IgD-negative memory B cell (primary cell): Measurements from ENCODE around the gene NBR1. TPM values are rescaled to one million over a fixed set of nuclear protein-coding genes. Genes with fewer than 3 reads are reported as not detected.
"Not testable (repeated sequence)": the region's sequence is repeated elsewhere in the genome, so short reads cannot be mapped to it uniquely, and the experiment has no call there.

Experiments used
- H3K27ac Mint-ChIP-seq, 3 donors: one replicate each; pipeline ENCODE4 v1.8.0; 2020 to 2022; ENCODE audit warnings: mild to moderate bottlenecking in 3 of 3, mixed read lengths in 3 of 3, moderate library complexity in 1 of 3
- H3K27me3 Mint-ChIP-seq: one replicate; pipeline ENCODE4 v1.8.0; 2021; ENCODE audit warnings: mixed read lengths
- H3K36me3 Mint-ChIP-seq: one replicate; pipeline ENCODE4 v1.8.0; 2020; ENCODE audit warnings: mild to moderate bottlenecking, mixed read lengths
- H3K4me1 Mint-ChIP-seq, 3 donors: one replicate each; pipeline ENCODE4 v1.8.0; 2020 to 2022; ENCODE audit warnings: mixed read lengths in 3 of 3, mild to moderate bottlenecking in 1 of 3
- H3K4me3 Mint-ChIP-seq, 4 donors: one replicate each; pipeline ENCODE4 v1.8.0; 2020 to 2022; ENCODE audit warnings: mild to moderate bottlenecking in 4 of 4, mixed read lengths in 4 of 4, moderate library complexity in 3 of 4
- H3K9me3 Mint-ChIP-seq, 3 donors: one replicate each; pipeline ENCODE4 v1.8.0; 2020 to 2021; ENCODE audit warnings: mixed read lengths in 3 of 3, mild to moderate bottlenecking in 1 of 3
- polyA plus RNA-seq: library from polyadenylated mRNA; unstranded; fragments of 300-500 nt; fragmentation: Illumina TruSeq; gene quantifications from one replicate; pipeline ENCODE4 v1.2.3, GENCODE V29; 2021

Gene NBR1
- polyA plus RNA-seq, 1 donor from 2014 or later: 45.1 TPM

- not testable (repeated sequence) for H3K27me3 Mint-ChIP-seq, H3K27ac Mint-ChIP-seq, H3K4me1 Mint-ChIP-seq, H3K9me3 Mint-ChIP-seq, H3K36me3 Mint-ChIP-seq
- peak overlapping the region in 1 of 4 donors; percentile 39 for H3K4me3 Mint-ChIP-seq
Measured at GRCh38 chr17:43239597-43239996, 68.6 kb downstream of the NBR1 start.

DNA sequence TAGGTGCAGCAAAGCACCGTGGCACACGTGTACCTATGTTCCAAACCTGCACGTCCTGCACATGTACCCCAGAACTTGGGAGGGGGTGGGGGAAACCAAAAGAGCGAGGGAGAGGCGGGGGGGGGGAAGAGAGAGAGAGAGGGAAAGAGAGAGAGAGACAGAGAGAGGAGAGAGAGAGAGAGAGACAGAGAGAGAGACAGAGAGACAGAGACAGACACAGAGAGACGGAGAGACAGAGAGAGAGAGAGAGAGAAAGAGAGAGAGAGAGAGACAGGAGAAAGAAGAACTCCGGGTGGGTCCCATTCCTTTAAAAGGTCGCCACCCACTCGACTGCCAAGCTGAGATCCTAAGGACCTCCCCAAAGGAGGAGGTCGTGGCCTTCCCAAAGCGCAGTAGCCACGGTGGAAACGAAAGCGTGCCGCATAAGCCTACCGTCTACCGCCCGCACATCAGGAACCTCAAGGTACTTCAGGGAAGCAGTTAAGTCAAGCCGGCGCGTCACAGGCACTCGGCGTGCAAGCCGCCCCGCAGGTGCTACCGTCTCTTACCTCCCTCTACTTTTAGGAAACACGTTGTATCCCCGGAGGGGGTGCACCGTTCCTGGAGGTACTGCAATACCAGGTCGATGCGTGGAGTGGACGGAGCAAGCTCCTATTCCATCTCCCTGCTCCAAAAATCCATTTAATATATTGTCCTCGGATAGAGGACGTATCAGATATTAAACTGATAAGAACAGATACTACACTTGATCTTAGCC, 69.8 kb downstream of the NBR1 start:
- H3K27ac Mint-ChIP-seq, H3K4me3 Mint-ChIP-seq, H3K4me1 Mint-ChIP-seq, H3K9me3 Mint-ChIP-seq, H3K27me3 Mint-ChIP-seq, H3K36me3 Mint-ChIP-seq: not testable (repeated sequence)

- not testable (repeated sequence) for H3K27me3 Mint-ChIP-seq, H3K4me3 Mint-ChIP-seq, H3K4me1 Mint-ChIP-seq, H3K9me3 Mint-ChIP-seq, H3K27ac Mint-ChIP-seq, H3K36me3 Mint-ChIP-seq
Measured at GRCh38 chr17:43246456-43246855, 75.4 kb downstream of the NBR1 start.

Other genes starting within 250 kb of the NBR1 start
- 48.9 TPM for gene AARSD1, start 206.8 kb upstream of the NBR1 start, polyA plus RNA-seq
- gene PTGES3L, start 191.1 kb upstream of the NBR1 start, polyA plus RNA-seq: 1.4 TPM
- gene RUNDC1, start 190.6 kb upstream of the NBR1 start, polyA plus RNA-seq: 24.0 TPM
- 2,481 TPM for gene RPL27, start 172.8 kb upstream of the NBR1 start, polyA plus RNA-seq
- gene IFI35, start 164.4 kb upstream of the NBR1 start, polyA plus RNA-seq: 63.7 TPM
- gene VAT1, start 148.8 kb upstream of the NBR1 start, polyA plus RNA-seq: 47.6 TPM
- 0.05 TPM for gene RND2, start 146.0 kb upstream of the NBR1 start, polyA plus RNA-seq
- gene BRCA1, start 45.9 kb upstream of the NBR1 start, polyA plus RNA-seq: 3.2 TPM
- 10.4 TPM for gene TMEM106A, start 40.7 kb downstream of the NBR1 start, polyA plus RNA-seq
- gene CCDC200, start 57.4 kb downstream of the NBR1 start, polyA plus RNA-seq: 3.0 TPM
- gene RNU2-1, start 62.8 kb downstream of the NBR1 start, polyA plus RNA-seq: not detected
- gene ARL4D, start 227.8 kb downstream of the NBR1 start, polyA plus RNA-seq: 3.4 TPM